Measurements from ENCODE around the gene EHBP1.

Gene EHBP1

GRCh38 chr2:62705007-62705829, at the start of gene EHBP1:
TSS of gene EHBP1 (plus strand) at chr2:62705713. CDS start at chr2:62707192, 1,479 bp downstream.
- peak; percentile 98 for DNase-seq

- no peak for DNase-seq
Measured at GRCh38 chr2:62657783-62658182, 47.7 kb upstream of the EHBP1 start.

- DNase-seq: no peak
Measured at GRCh38 chr2:62658891-62659290, 46.6 kb upstream of the EHBP1 start.

GRCh38 chr2:62660087-62660486, 45.4 kb upstream of the EHBP1 start:
- DNase-seq: no peak

GRCh38 chr2:62660582-62661262, 44.8 kb upstream of the EHBP1 start:
- DNase-seq: peak; percentile 18

GRCh38 chr2:62661263-62661635, 44.3 kb upstream of the EHBP1 start:
- DNase-seq: no peak

- DNase-seq: no peak
Measured at GRCh38 chr2:62662131-62662530, 43.4 kb upstream of the EHBP1 start.

GRCh38 chr2:62662554-62662953, 43.0 kb upstream of the EHBP1 start:
- DNase-seq: no peak

- no peak for DNase-seq
Measured at GRCh38 chr2:62663411-62663810, 42.1 kb upstream of the EHBP1 start.

- DNase-seq: no peak
Measured at GRCh38 chr2:62663920-62664795, 41.4 kb upstream of the EHBP1 start.

- no peak for DNase-seq
Measured at GRCh38 chr2:62665446-62665845, 40.1 kb upstream of the EHBP1 start.

GRCh38 chr2:62669180-62669579, 36.3 kb upstream of the EHBP1 start:
- no peak for DNase-seq

- no peak for DNase-seq
Measured at GRCh38 chr2:62672601-62673000, 32.9 kb upstream of the EHBP1 start.

GRCh38 chr2:62675062-62675461, 30.5 kb upstream of the EHBP1 start:
- DNase-seq: no peak

GRCh38 chr2:62685256-62685655, 20.3 kb upstream of the EHBP1 start:
- no peak for DNase-seq

GRCh38 chr2:62686012-62686685, 19.4 kb upstream of the EHBP1 start:
- no peak for DNase-seq

GRCh38 chr2:62687636-62688035, 17.9 kb upstream of the EHBP1 start:
- no peak for DNase-seq

GRCh38 chr2:62688771-62689170, 16.7 kb upstream of the EHBP1 start:
- no peak for DNase-seq

- no peak for DNase-seq
Measured at GRCh38 chr2:62691186-62691585, 14.3 kb upstream of the EHBP1 start.

- DNase-seq: no peak
Measured at GRCh38 chr2:62692225-62692624, 13.3 kb upstream of the EHBP1 start.

GRCh38 chr2:62698653-62699052, 6.9 kb upstream of the EHBP1 start:
- no peak for DNase-seq

GRCh38 chr2:62704654-62705006, 883 bp upstream of the EHBP1 start:
- no peak for DNase-seq

Measured in activated CD4-positive, alpha-beta T cell treated with anti-CD3 and anti-CD28 coated beads, Interleukin-2, amount 50 U/mL, for 16 hours (primary cell).